A549 (cell line): ENCODE data around the gene SYPL1. TPM values are rescaled to one million over a fixed set of nuclear protein-coding genes. Genes with fewer than 3 reads are reported as not detected.
A peak's percentile ranks its signal among the peaks of the same experiment; 100 is the strongest.

ENCODE experiments used
- ATAC-seq, 2 experiments: fragments of 200-7000 bp in 1 of 2; fragments of >200 bp in 1 of 2; cut with Nextera tagmentation in 1 of 2; cut with Tn5 transposase in 1 of 2; 3 replicates each; pipeline versions ENCODE4 v1.8.0 to v1.9.1; 2018 to 2020; ENCODE audit warnings: mild to moderate bottlenecking in 1 of 2, moderate library complexity in 1 of 2
- CTCF ChIA-PET: fragments of 300-600 bp; sonication (Branson Sonifier 250); formaldehyde crosslinking; extraction: SDS; loops from one replicate; lab custom pipeline; 2021; ENCODE audit warnings: antibody characterized with exemption, inconsistent platforms; lab: Yijun Ruan, JAX
- POLR2A ChIA-PET: fragments of 350-600 bp; formaldehyde crosslinking; extraction: SDS; loops from one replicate; lab custom pipeline; 2021; ENCODE audit warnings: antibody characterized with exemption, inconsistent platforms; lab: Yijun Ruan, JAX
- DNase-seq, 2 experiments: peaks; one replicate each; pipeline versions ENCODE4 v3.0.0 to v3.0.0-alpha.2; 2011 to 2016; ENCODE audit warnings: low read depth in 1 of 2, low spot score in 1 of 2
- FAIRE-seq: peaks from 2 replicates; lab custom pipeline; 2011; peaks lifted over from hg19 to GRCh38; lab: Jason Lieb, UNC
- H3K27ac ChIP-seq, 2 experiments: fragments of >200 bp; sonication (Bioruptor Twin); formaldehyde crosslinking; 3 replicates each; pipeline ENCODE4 v1.5.1; 2016 to 2017
- H3K4me1 ChIP-seq: fragments of >200 bp; sonication (Bioruptor Twin); formaldehyde crosslinking; 3 replicates; pipeline ENCODE4 v1.6.1; 2016
- H3K4me2 ChIP-seq: fragments of >200 bp; sonication (Bioruptor Twin); formaldehyde crosslinking; 3 replicates; pipeline ENCODE4 v1.6.1; 2016
- H3K4me3 ChIP-seq: fragments of >200 bp; sonication (Bioruptor Twin); formaldehyde crosslinking; 3 replicates; pipeline ENCODE4 v1.5.1; 2016
- H3K9me3 ChIP-seq: fragments of >200 bp; sonication (Bioruptor Twin); formaldehyde crosslinking; 3 replicates; pipeline ENCODE4 v1.6.1; 2016
- ATOH8 ChIP-seq: fragments of 250-450 bp; sonication (Bioruptor Pico); IDR thresholded peaks from 2 replicates; pipeline ENCODE4 v1.5.0; 2020; ENCODE audit warnings: low read depth, mild to moderate bottlenecking, moderate library complexity
- CBX8 ChIP-seq: fragments of 200-600 bp; sonication (generic); IDR thresholded peaks from 2 replicates; pipeline ENCODE4 v1.6.1; 2016
- CHD2 ChIP-seq: fragments of 150-350 bp; IDR thresholded peaks from 2 replicates; pipeline ENCODE4 v1.6.1; 2014; ENCODE audit warnings: low read length; ENCODE audit not compliant: partially characterized antibody
- CHD4 ChIP-seq: fragments of 200-600 bp; sonication (generic); IDR thresholded peaks from 2 replicates; pipeline ENCODE4 v1.6.1; 2016; ENCODE audit warnings: antibody characterized with exemption, mild to moderate bottlenecking, borderline replicate concordance
- ESRRA ChIP-seq: fragments of 150-350 bp; IDR thresholded peaks from 2 replicates; pipeline ENCODE4 v1.6.1; 2014; ENCODE audit warnings: mild to moderate bottlenecking, low read length, borderline replicate concordance
- FOXS1 ChIP-seq: fragments of 250-450 bp; sonication (Bioruptor Pico); IDR thresholded peaks from 2 replicates; pipeline ENCODE4 v1.5.0; 2020; ENCODE audit warnings: mild to moderate bottlenecking, moderate library complexity
- HDAC2 ChIP-seq: fragments of 200-600 bp; sonication (generic); IDR thresholded peaks from 2 replicates; pipeline ENCODE4 v1.6.1; 2016
- HES2 ChIP-seq: fragments of >200 bp; sonication (Bioruptor Twin); formaldehyde crosslinking; IDR thresholded peaks from 2 replicates; pipeline ENCODE4 v1.6.1; 2016
- HEYL ChIP-seq: fragments of 250-450 bp; sonication (Bioruptor Pico); IDR thresholded peaks from 2 replicates; pipeline ENCODE4 v1.8.0; 2021; ENCODE audit warnings: mild to moderate bottlenecking, moderate library complexity
- HOXB13 ChIP-seq: fragments of 250-450 bp; sonication (Bioruptor Pico); IDR thresholded peaks from 2 replicates; pipeline ENCODE4 v1.5.0; 2020; ENCODE audit warnings: low read depth, mild to moderate bottlenecking, moderate library complexity
- HOXB5 ChIP-seq: fragments of 250-450 bp; sonication (Bioruptor Pico); IDR thresholded peaks from 2 replicates; pipeline ENCODE4 v1.5.0; 2020; ENCODE audit warnings: mild to moderate bottlenecking, moderate library complexity
- KDM5A ChIP-seq: fragments of 200-600 bp; sonication (generic); IDR thresholded peaks from 2 replicates; pipeline ENCODE4 v1.6.1; 2016; ENCODE audit warnings: antibody characterized with exemption, mild to moderate bottlenecking
- MAZ ChIP-seq: fragments of 150-350 bp; IDR thresholded peaks from 2 replicates; pipeline ENCODE4 v1.6.1; 2014; ENCODE audit warnings: antibody characterized with exemption, low read depth, low read length, borderline replicate concordance
- NPAS2 ChIP-seq: fragments of 250-450 bp; sonication (Bioruptor Pico); IDR thresholded peaks from 2 replicates; pipeline ENCODE4 v1.8.0; 2022; ENCODE audit warnings: mild to moderate bottlenecking, moderate library complexity, borderline replicate concordance
- PBX3 ChIP-seq: IDR thresholded peaks from 2 replicates; pipeline ENCODE4 v1.6.1; 2012
- PHF8 ChIP-seq: fragments of 200-600 bp; sonication (generic); IDR thresholded peaks from 2 replicates; pipeline ENCODE4 v1.6.1; 2016; ENCODE audit warnings: low read depth, mild to moderate bottlenecking, antibody characterized with exemption, moderate library complexity, borderline replicate concordance
- POLR2A ChIP-seq: IDR thresholded peaks from 2 replicates; pipeline ENCODE4 v1.6.1; 2012; ENCODE audit warnings: mild to moderate bottlenecking, low read length
- POLR2AphosphoS2 ChIP-seq: conservative IDR thresholded peaks from 2 replicates; pipeline ENCODE4 v1.6.1; 2012; ENCODE audit warnings: low read length, improper control_type of control experiment, inconsistent platforms
- RCOR1 ChIP-seq: fragments of 150-350 bp; IDR thresholded peaks from 2 replicates; pipeline ENCODE4 v1.6.1; 2014; ENCODE audit warnings: antibody characterized with exemption, low read length, low read depth
- SMC3 ChIP-seq: fragments of >200 bp; sonication (Bioruptor Twin); formaldehyde crosslinking; IDR thresholded peaks from 3 replicates; pipeline ENCODE4 v1.6.1; 2018; ENCODE audit warnings: inconsistent platforms
- SREBF2 ChIP-seq: fragments of 450-650 bp; IDR thresholded peaks from 2 replicates; pipeline ENCODE4 v1.6.1; 2014; ENCODE audit warnings: mild to moderate bottlenecking, moderate library complexity
- TFCP2L1 ChIP-seq: fragments of 250-450 bp; sonication (Bioruptor Pico); IDR thresholded peaks from 2 replicates; pipeline ENCODE4 v1.5.0; 2021; ENCODE audit warnings: mild to moderate bottlenecking
- ZC3H11A ChIP-seq: fragments of 450-650 bp; IDR thresholded peaks from 2 replicates; pipeline ENCODE4 v1.6.1; 2014; ENCODE audit warnings: antibody characterized with exemption, mild to moderate bottlenecking
- ZFP36 ChIP-seq: fragments of 450-650 bp; IDR thresholded peaks from 2 replicates; pipeline ENCODE4 v1.6.1; 2014; ENCODE audit warnings: borderline replicate concordance; ENCODE audit not compliant: partially characterized antibody
- ZNF302 ChIP-seq: fragments of 250-450 bp; sonication (Bioruptor Pico); IDR thresholded peaks from 2 replicates; pipeline ENCODE4 v1.9.0; 2021; ENCODE audit warnings: inconsistent platforms, mild to moderate bottlenecking, moderate library complexity
- WGBS: methylation state at CpG from one replicate; pipeline ENCODE4 v1.1.6; 2017; ENCODE audit errors: missing lambda C conversion rate; 5-methylcytosine and 5-hydroxymethylcytosine counted together
- polyA plus RNA-seq, 4 experiments: library from polyadenylated mRNA; depleted of rRNA in 3 of 4; stranded (reverse); fragments of >200 nt; fragmentation: RNase III in 1 of 4; extraction: RNeasy Plus Mini Kit Qiagen cat#74134 plus additional on column Dnase treatment in 1 of 4; gene quantifications; 2 replicates in 3 of 4; 3 replicates in 1 of 4; pipeline ENCODE4 v1.2.3, GENCODE V29; 2011 to 2017
- TF ChIP-seq, protein P1 (sequence below): fragments of 450-650 bp; IDR thresholded peaks from 2 replicates; pipeline ENCODE4 v1.6.1; 2014; ENCODE audit warnings: antibody characterized with exemption
- TF ChIP-seq, protein P2 (sequence below): fragments of 250-450 bp; sonication (Bioruptor Pico); IDR thresholded peaks from 2 replicates; pipeline ENCODE4 v1.5.0; 2021; ENCODE audit warnings: mild to moderate bottlenecking, moderate library complexity, borderline replicate concordance
- TF ChIP-seq, protein P3 (sequence below): fragments of 150-350 bp; IDR thresholded peaks from 2 replicates; pipeline ENCODE4 v1.6.1; 2014; ENCODE audit warnings: low read depth, mild to moderate bottlenecking, low read length

The SYPL1 gene
- polyA plus RNA-seq, 2 of the 4 experiments (the other 2 are of a cell fraction): 102 to 131 TPM

DNA sequence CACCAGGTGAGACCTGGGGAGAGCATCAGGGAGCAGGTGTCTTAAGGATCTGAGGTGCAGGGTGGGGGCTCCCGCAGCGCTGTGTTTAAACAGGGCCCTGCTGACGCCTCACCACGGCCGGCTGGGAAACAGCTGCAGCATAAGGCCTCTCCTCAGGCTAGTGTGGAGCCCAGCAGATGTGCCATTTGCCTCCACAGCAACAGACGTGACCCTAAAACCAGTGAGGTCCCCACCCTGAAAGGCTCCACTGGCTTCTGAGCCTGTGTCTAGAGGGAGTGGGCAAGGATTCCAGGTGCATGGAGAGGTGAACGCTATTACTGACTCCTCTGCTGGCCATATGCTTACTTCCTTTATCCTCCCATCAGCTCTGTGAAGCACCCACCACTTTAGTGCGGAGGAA lies 47.8 kb downstream of the SYPL1 start:
- ChIA-PET POLR2A (interaction anchor here (1.0 to 1.6 kb wide), 3 partner anchors 9 to 48 kb away, joined by 3 to 7 read pairs (median 4); partner anchors contain the start of gene SYPL1), CTCF (interaction anchor here (0.6 to 17.2 kb wide), 6 partner anchors 7 to 112 kb away, joined by 3 to 487 read pairs (median 4); partner anchors contain the start of gene SYPL1)
- Histone ChIP-seq H3K4me1 (peaks cover 31% of the 10 kb centered on the region), H3K4me3 (no peak overlapping the region), H3K27ac (peak overlapping the region; percentile 79 to 85), H3K4me2 (peak overlapping the region; percentile 85), H3K9me3 (no peaks in the 10 kb centered on the region)
- no peak for FAIRE-seq
- TF ChIP-seq CHD2: no peak
- TF ChIP-seq FOXS1 (CRISPR knock-in tag): no peak
- TF ChIP-seq MAZ: no peak
- TF ChIP-seq KDM5A: no peak
- TF ChIP-seq PHF8: no peak
- DNase-seq: no peak
- peak; percentile 5 to 11; a peak in 4 of 6 replicates for ATAC-seq
- WGBS: 87% methylated on average over 7 of the region's 8 CpGs

GRCh38 chr7:106063692-106064091 lies 48.4 kb downstream of the SYPL1 start:
- no peak overlapping the region for H3K4me3 ChIP-seq
- H3K4me1 ChIP-seq: peaks cover 31% of the 10 kb centered on the region
- no peak for ATAC-seq
- CTCF ChIA-PET: interaction anchor here (17.2 kb wide), 1 partner anchor 96 kb away, joined by 487 read pairs; no protein-coding TSS in a partner anchor
- no peak for DNase-seq
- H3K9me3 ChIP-seq: no peaks in the 10 kb centered on the region
- TF ChIP-seq PBX3 (no peak), POLR2AphosphoS2 (no peak), HOXB13 (no peak), ESRRA (no peak), RCOR1 (no peak), SMC3 (no peak), ZNF302 (CRISPR knock-in tag) (no peak), TFCP2L1 (CRISPR knock-in tag) (no peak), ZC3H11A (no peak), HDAC2 (no peak), NPAS2 (CRISPR knock-in tag) (no peak), HES2 (no peak), ZFP36 (no peak), POLR2A (no peak), HOXB5 (CRISPR knock-in tag) (no peak), CBX8 (no peak)
- TF ChIP-seq, protein P1, sequence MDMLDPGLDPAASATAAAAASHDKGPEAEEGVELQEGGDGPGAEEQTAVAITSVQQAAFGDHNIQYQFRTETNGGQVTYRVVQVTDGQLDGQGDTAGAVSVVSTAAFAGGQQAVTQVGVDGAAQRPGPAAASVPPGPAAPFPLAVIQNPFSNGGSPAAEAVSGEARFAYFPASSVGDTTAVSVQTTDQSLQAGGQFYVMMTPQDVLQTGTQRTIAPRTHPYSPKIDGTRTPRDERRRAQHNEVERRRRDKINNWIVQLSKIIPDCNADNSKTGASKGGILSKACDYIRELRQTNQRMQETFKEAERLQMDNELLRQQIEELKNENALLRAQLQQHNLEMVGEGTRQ: no peak
- FAIRE-seq: no peak
- POLR2A ChIA-PET: no interaction called here
- no peak overlapping the region for H3K4me2 ChIP-seq
- 89% methylated on average over 2 of the region's 2 CpGs for WGBS
- peak overlapping the region in 1 of 2 experiments; percentile 45; a peak in 1 of 6 replicates for H3K27ac ChIP-seq

DNA sequence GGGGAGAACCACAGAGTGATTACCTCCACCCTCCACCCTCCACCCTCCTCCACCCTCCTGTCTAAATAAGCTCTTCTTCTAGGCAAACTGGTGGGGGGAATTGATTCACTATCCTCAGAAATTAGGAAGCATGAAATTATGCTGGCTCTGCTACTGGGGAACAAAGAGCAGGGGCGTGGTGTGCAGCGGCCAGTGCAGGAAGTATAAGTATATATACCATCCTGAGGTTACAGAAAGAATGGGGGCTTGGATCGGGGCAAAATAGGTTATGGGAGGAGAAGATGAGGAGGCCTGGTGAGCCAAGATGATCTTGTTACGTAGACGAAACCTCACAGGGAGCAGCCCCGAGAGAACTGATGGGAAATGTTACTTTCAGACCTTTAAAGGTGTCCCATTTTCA lies 49.1 kb downstream of the SYPL1 start:
- Histone ChIP-seq H3K4me1 (peaks cover 31% of the 10 kb centered on the region), H3K4me2 (no peak overlapping the region), H3K9me3 (no peaks in the 10 kb centered on the region), H3K27ac (peak overlapping the region in 1 of 2 experiments; percentile 45; a peak in 3 of 6 replicates), H3K4me3 (no peak overlapping the region)
- WGBS: 88% methylated on average over 6 of the region's 6 CpGs
- ATAC-seq (no peak), DNase-seq (no peak), FAIRE-seq (no peak)
- CTCF ChIA-PET: interaction anchor here (17.2 kb wide), 1 partner anchor 97 kb away, joined by 487 read pairs; no protein-coding TSS in a partner anchor
- POLR2A ChIA-PET: no interaction called here
- no peak for TF ChIP-seq ZNF302 (CRISPR knock-in tag)
- TF ChIP-seq NPAS2 (CRISPR knock-in tag): no peak
- no peak for TF ChIP-seq ZFP36
- no peak for TF ChIP-seq TFCP2L1 (CRISPR knock-in tag)
- no peak for TF ChIP-seq FOXS1 (CRISPR knock-in tag)
- TF ChIP-seq, protein P2, sequence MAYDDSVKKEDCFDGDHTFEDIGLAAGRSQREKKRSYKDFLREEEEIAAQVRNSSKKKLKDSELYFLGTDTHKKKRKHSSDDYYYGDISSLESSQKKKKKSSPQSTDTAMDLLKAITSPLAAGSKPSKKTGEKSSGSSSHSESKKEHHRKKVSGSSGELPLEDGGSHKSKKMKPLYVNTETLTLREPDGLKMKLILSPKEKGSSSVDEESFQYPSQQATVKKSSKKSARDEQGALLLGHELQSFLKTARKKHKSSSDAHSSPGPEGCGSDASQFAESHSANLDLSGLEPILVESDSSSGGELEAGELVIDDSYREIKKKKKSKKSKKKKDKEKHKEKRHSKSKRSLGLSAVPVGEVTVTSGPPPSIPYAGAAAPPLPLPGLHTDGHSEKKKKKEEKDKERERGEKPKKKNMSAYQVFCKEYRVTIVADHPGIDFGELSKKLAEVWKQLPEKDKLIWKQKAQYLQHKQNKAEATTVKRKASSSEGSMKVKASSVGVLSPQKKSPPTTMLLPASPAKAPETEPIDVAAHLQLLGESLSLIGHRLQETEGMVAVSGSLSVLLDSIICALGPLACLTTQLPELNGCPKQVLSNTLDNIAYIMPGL: no peak
- no peak for TF ChIP-seq HEYL (CRISPR knock-in tag)
- TF ChIP-seq, protein P3, sequence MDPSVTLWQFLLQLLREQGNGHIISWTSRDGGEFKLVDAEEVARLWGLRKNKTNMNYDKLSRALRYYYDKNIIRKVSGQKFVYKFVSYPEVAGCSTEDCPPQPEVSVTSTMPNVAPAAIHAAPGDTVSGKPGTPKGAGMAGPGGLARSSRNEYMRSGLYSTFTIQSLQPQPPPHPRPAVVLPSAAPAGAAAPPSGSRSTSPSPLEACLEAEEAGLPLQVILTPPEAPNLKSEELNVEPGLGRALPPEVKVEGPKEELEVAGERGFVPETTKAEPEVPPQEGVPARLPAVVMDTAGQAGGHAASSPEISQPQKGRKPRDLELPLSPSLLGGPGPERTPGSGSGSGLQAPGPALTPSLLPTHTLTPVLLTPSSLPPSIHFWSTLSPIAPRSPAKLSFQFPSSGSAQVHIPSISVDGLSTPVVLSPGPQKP: no peak
- TF ChIP-seq HOXB13: no peak
- TF ChIP-seq CHD4: no peak
- TF ChIP-seq ATOH8 (CRISPR knock-in tag): no peak
- TF ChIP-seq PHF8: no peak
- no peak for TF ChIP-seq MAZ
- TF ChIP-seq SREBF2: no peak
- TF ChIP-seq ZC3H11A: no peak
- TF ChIP-seq POLR2A: no peak
